ENCODE results near the gene C2CD2.

The C2CD2 gene

DNA sequence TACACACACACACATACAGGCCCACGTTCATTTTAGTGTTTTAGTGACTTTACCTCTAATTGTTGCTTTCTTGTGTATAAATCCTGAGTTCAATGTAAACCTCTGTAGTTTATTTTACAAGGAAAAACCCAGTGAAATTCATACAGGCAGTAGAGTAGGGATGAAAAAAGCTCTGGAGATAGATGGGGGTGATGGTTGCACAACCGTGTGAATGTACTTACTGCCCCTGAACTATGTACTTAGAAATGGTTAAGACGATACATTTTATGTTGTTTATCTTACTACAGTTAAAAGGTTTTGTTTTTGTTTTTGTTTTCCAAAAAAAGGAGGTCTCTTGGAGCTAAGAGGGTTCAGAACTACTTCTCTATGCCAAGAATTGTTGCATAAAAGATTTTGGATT lies 45.0 kb downstream of the C2CD2 start:
- TF ChIP-seq GABPA (IDR thresholded peaks at IDR 0.05; ENCODE audit: low read depth), result no peak
- no peak for TF ChIP-seq REST (IDR thresholded peaks at IDR 0.05; ENCODE audit: insufficient replicate concordance, low read depth)
- TF ChIP-seq, protein P1, sequence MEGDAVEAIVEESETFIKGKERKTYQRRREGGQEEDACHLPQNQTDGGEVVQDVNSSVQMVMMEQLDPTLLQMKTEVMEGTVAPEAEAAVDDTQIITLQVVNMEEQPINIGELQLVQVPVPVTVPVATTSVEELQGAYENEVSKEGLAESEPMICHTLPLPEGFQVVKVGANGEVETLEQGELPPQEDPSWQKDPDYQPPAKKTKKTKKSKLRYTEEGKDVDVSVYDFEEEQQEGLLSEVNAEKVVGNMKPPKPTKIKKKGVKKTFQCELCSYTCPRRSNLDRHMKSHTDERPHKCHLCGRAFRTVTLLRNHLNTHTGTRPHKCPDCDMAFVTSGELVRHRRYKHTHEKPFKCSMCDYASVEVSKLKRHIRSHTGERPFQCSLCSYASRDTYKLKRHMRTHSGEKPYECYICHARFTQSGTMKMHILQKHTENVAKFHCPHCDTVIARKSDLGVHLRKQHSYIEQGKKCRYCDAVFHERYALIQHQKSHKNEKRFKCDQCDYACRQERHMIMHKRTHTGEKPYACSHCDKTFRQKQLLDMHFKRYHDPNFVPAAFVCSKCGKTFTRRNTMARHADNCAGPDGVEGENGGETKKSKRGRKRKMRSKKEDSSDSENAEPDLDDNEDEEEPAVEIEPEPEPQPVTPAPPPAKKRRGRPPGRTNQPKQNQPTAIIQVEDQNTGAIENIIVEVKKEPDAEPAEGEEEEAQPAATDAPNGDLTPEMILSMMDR (IDR thresholded peaks at IDR 0.05; ENCODE audit: insufficient read depth, low read length), result no peak
- no peak for TF ChIP-seq POLR2AphosphoS5 (IDR thresholded peaks at IDR 0.05; ENCODE audit: low read depth)
- no peak for TF ChIP-seq SPI1 (IDR thresholded peaks at IDR 0.05; ENCODE audit: borderline replicate concordance, low read depth)
- Histone ChIP-seq H3K27me3 (ENCODE audit: insufficient read depth, poor library complexity, severe bottlenecking) (no peaks in the 10 kb centered on the region), H3K27ac (replicated peaks) (no peak overlapping the region), H3K4me3 (replicated peaks; ENCODE audit: insufficient read depth, low read length) (no peak overlapping the region)
- DNase-seq (ENCODE audit: low read depth in 1 of 2, low spot score in 1 of 2), result no peak

DNA sequence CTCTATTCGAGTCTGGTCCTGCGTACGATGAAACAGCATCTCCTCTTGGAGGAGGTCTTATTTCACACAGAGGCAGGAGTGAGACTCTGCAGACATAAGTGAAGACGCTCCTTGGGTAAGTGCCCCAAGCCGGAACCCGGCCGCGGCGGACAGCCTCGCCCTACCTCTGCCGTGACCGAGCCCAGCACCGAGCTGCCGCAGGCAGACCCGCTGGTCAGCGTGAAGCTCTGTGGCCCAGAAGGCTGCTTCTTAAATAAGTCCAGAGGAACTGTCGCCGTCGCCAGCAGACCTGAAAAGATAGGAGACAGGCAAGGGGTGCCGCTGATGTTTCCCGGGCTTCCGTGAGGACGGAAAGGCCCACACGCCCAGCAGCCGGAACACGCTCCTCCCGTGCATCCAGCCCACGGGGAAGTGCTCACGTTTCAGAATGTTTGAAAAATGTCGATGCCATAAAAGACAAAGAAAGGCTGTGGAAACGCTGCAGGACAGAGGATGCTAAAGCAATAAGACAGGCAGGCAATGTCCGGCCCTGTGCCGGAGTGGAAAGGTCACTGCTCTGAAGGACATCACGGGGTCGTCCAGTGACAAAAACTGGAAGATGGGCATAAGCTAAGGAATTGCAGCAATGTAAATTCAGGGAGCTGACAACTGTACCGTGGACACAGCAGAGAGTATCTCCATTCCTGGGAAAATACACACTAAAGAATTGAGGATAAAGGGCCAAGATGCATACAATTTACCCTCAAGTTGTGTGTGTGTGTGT lies 46.1 kb downstream of the C2CD2 start:
- no peak for DNase-seq (ENCODE audit: low read depth in 1 of 2, low spot score in 1 of 2)
- H3K4me3 ChIP-seq (replicated peaks; ENCODE audit: insufficient read depth, low read length), result no peak overlapping the region
- H3K27me3 ChIP-seq (ENCODE audit: insufficient read depth, poor library complexity, severe bottlenecking), result no peaks in the 10 kb centered on the region
- H3K27ac ChIP-seq (replicated peaks), result no peak overlapping the region
- TF ChIP-seq POLR2AphosphoS5 (IDR thresholded peaks at IDR 0.05; ENCODE audit: low read depth), result no peak
- no peak for TF ChIP-seq REST (IDR thresholded peaks at IDR 0.05; ENCODE audit: insufficient replicate concordance, low read depth)
- TF ChIP-seq, protein P1 (IDR thresholded peaks at IDR 0.05; ENCODE audit: insufficient read depth, low read length), result no peak
- TF ChIP-seq SPI1 (IDR thresholded peaks at IDR 0.05; ENCODE audit: borderline replicate concordance, low read depth), result no peak
- TF ChIP-seq GABPA (IDR thresholded peaks at IDR 0.05; ENCODE audit: low read depth), result no peak

GRCh38 chr21:41906770-41907169 lies 47.0 kb downstream of the C2CD2 start:
- DNase-seq (ENCODE audit: low read depth in 1 of 2, low spot score in 1 of 2), result no peak
- Histone ChIP-seq H3K4me3 (replicated peaks; ENCODE audit: insufficient read depth, low read length) (no peak overlapping the region), H3K27me3 (ENCODE audit: insufficient read depth, poor library complexity, severe bottlenecking) (no peaks in the 10 kb centered on the region), H3K27ac (replicated peaks) (no peak overlapping the region)
- TF ChIP-seq, protein P1 (IDR thresholded peaks at IDR 0.05; ENCODE audit: insufficient read depth, low read length), result no peak
- TF ChIP-seq POLR2AphosphoS5 (IDR thresholded peaks at IDR 0.05; ENCODE audit: low read depth) (no peak), REST (IDR thresholded peaks at IDR 0.05; ENCODE audit: insufficient replicate concordance, low read depth) (no peak), GABPA (IDR thresholded peaks at IDR 0.05; ENCODE audit: low read depth) (no peak), SPI1 (IDR thresholded peaks at IDR 0.05; ENCODE audit: borderline replicate concordance, low read depth) (no peak)
